GM04503 (cell line): ENCODE data around the gene ALLC.

Experiments used
- DNase-seq: peaks from one replicate; pipeline ENCODE4 v3.0.0-alpha.2; 2012; ENCODE audit warnings: low read depth

ALLC gene

DNA sequence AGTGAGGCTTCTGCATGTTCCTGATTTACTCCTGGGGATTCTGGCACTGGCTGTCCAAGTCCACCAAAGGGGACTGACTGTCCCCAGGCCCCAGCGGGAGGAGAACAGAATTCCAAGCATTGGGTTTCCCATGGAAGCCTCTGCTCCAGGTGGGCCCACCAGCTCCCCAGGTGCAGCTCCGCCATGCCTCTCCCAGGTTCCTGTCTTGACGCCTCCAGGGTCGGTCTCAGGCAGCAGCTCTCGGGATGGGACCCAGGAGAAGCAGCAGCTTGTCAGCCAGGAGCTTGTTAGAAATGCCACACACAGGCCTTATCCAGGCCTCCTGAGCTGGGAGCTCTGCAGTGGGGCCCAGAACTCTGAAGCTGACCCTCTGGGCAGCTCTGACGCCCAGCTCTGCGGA is 93.3 kb downstream of the ALLC start:
- DNase-seq, result no peak

- DNase-seq, result no peak
Measured at GRCh38 chr2:3751806-3752205, 93.8 kb downstream of the ALLC start.
